GM13977 (cell line): ENCODE results near the gene AMD1.
"Not testable (repeated sequence)": the region's sequence is repeated elsewhere in the genome, so short reads cannot be mapped to it uniquely, and the experiment has no call there.

Experiments used
- DNase-seq: peaks from one replicate; pipeline ENCODE4 v3.0.0; 2012; ENCODE audit warnings: low spot score
- CTCF ChIP-seq: IDR thresholded peaks from 2 replicates; pipeline ENCODE4 v1.5.1; 2012; ENCODE audit warnings: mild to moderate bottlenecking, control low read depth; ENCODE audit not compliant: insufficient read depth; ENCODE audit errors: extremely low read depth, missing control alignments
- in situ Hi-C: fragments of 300-500 bp; cut with MboI; formaldehyde crosslinking; loops from one replicate; pipeline ENCODE4 v1.12.0; 2022; ENCODE audit warnings: low sequenced_read_pairs, low pct_unique_long_range_greater_than_20kb, mixed read lengths, inconsistent platforms; ENCODE audit not compliant: unreplicated experiment

The AMD1 gene

DNA sequence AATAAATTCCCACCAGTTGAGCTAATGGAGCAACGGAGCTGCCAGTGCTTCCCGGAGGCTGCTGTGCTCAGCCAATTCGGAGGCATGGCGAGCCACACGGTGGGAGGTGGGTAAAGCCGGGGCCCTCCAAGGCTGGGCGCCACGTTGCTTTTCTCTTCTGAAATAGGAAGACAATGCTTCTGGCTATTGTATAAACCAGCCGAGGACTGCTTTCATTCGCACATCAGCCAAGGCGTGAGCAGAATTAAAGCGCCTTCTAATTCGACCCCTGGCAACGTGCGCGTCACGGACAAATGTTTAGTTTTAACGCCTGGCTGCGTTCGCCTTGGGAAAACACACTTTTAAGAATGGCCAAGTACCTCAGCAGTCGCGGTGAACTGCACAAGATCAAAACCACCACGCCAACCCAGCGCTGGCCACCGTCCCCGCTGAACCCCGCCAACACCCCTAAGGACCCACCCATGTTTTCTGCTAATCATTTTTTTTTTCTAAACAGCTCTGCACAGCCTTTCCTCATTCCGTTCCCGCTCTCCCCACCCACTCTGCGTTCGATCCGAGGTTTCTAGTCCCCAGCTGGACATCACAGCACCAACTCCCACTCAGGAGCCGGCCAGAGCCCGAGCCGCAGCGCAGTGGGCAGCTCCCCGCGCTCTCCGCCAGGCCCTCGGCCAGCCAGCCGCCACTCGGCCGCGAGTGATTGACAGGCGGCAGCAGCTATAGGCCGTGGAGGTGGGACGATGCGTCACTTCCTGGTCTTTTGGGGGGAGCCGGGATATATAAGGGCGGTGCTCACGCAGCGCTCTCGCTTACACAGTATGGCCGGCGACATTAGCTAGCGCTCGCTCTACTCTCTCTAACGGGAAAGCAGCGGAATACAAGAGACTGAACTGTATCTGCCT is at the start of gene AMD1:
AMD1 (plus strand) TSS at position 805 of the 899 bp plus-strand sequence. CDS start 321 bp downstream, outside the sequence.
- in situ Hi-C loops, result no loop called here
- no peak for TF ChIP-seq CTCF
- peak; percentile 97 for DNase-seq

- no peak for TF ChIP-seq CTCF
- in situ Hi-C loops, result no loop called here
- DNase-seq, result no peak
These were observed 48.1 kb upstream of the AMD1 start for GRCh38 chr6:110826236-110827129.

DNA sequence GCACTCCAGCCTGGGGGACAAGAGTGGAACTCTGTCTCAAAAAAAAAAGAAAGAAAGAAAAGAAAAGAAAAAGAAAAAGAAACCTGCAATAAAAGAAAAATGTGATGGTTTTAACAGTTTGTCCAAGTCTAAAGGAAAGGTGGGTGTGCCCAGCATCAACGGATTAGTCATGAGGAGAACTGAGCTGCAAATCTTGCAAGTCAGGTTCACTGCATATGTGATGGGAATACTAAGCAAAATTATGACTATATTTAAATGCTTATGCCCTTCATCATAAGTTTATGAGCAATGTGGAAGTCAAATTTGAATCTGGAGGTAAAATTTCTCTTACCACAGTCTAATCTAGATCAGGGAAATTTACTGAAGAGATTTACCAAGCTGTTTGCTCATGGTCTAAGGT is 46.2 kb upstream of the AMD1 start:
- in situ Hi-C loops, result no loop called here
- no peak for DNase-seq
- TF ChIP-seq CTCF, result no peak

DNA sequence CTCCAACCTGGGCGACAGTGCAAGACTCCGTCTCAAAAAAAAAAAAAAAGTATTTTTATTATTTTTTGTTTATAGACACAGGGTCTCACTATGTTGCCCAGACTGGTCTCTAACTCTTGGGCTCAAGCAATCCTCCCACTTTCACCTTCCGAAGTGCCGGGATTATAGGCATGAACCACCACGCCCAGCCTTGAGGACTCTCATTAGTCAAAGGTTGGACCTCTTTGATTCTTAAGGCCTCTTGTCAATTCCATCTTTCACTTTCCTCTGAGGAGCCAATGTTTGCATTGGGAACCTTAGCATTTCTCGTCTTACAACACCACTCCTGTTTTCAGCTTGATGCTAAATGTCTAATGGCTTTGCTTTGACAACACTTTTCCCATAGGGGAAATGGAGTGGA is 43.2 kb upstream of the AMD1 start:
- TF ChIP-seq CTCF, result no peak
- in situ Hi-C loops, result no loop called here
- DNase-seq, result no peak

GRCh38 chr6:110833831-110834230 is 40.8 kb upstream of the AMD1 start:
- no peak for TF ChIP-seq CTCF
- DNase-seq, result no peak
- in situ Hi-C loops, result no loop called here

- in situ Hi-C loops, DNase-seq: not testable (repeated sequence)
These were observed 38.8 kb upstream of the AMD1 start for GRCh38 chr6:110835751-110836150.
